NB4 (cell line): ENCODE results near the gene GTF2I.

Experiments
- CTCF ChIP-seq: IDR thresholded peaks from one replicate; pipeline ENCODE4 v1.5.1; 2012; ENCODE audit warnings: low read depth, low read length
- POLR2A ChIP-seq: IDR thresholded peaks from 2 replicates; pipeline ENCODE4 v1.6.1; 2011; ENCODE audit warnings: mild to moderate bottlenecking; ENCODE audit not compliant: insufficient read length; ENCODE audit errors: extremely low read depth

GRCh38 chr7:74683799-74684198 is 26.3 kb downstream of the GTF2I start:
- no peak for TF ChIP-seq CTCF
- TF ChIP-seq POLR2A, result no peak
